Testis (tissue), 3 donors: ENCODE data around the gene SRGAP1. TPM values are rescaled to one million over a fixed set of nuclear protein-coding genes. Genes with fewer than 3 reads are reported as not detected.

ENCODE experiments used
- DNase-seq: peaks from one replicate; pipeline ENCODE4 v3.0.0-alpha.2; 2019
- H3K27ac ChIP-seq, 2 donors: fragments of 200-600 bp; sonication (generic); one replicate each; pipeline ENCODE4 v1.5.1; 2019
- H3K27me3 ChIP-seq: fragments of 200-600 bp; sonication (generic); one replicate; pipeline ENCODE4 v1.5.1; 2019
- H3K36me3 ChIP-seq: fragments of 200-600 bp; sonication (generic); one replicate; pipeline ENCODE4 v1.5.1; 2017; ENCODE audit warnings: low read depth; ENCODE audit errors: missing control alignments
- H3K4me1 ChIP-seq: fragments of 200-600 bp; sonication (generic); one replicate; pipeline ENCODE4 v1.5.1; 2019
- H3K4me3 ChIP-seq, 2 donors: fragments of 200-600 bp; sonication (generic); one replicate each; pipeline ENCODE4 v1.5.1; 2017 to 2019
- H3K9me3 ChIP-seq: fragments of 200-600 bp; sonication (generic); one replicate; pipeline ENCODE4 v1.5.1; 2017
- CTCF ChIP-seq, 3 experiments: fragments of 450-650 bp in 2 of 3; fragments of 200-600 bp in 1 of 3; sonication (generic) in 1 of 3; IDR thresholded peaks; one replicate each; pipeline ENCODE4 v1.5.1; 2016 to 2019; ENCODE audit warnings: antibody characterized with exemption in 3 of 3, mild to moderate bottlenecking in 2 of 3, moderate library complexity in 1 of 3
- POLR2A ChIP-seq: fragments of 450-650 bp; IDR thresholded peaks from one replicate; pipeline ENCODE4 v1.6.1; 2017; ENCODE audit warnings: antibody characterized with exemption, mild to moderate bottlenecking, moderate library complexity
- WGBS, 2 donors: methylation state at CpG; one replicate each; pipeline ENCODE4 v1.1.5; 2018; 5-methylcytosine and 5-hydroxymethylcytosine counted together
- intact Hi-C: fragments of 100-400 bp; cut with DNase I; formaldehyde crosslinking; loops from one replicate; pipeline ENCODE4 v1.15.1; 2023; ENCODE audit warnings: low total_unique reads
- polyA plus RNA-seq: library from polyadenylated mRNA; stranded (reverse); fragments of 350-450 nt; fragmentation: Illumina TruSeq; extraction: RNeasy Lipid Tissue Mini Kit (QIAGEN cat#74804); gene quantifications from one replicate; pipeline ENCODE4 v1.2.3, GENCODE V29; 2014; ENCODE audit warnings: low read depth, low replicate concordance; ENCODE audit not compliant: insufficient read depth
- total RNA-seq, 2 donors: library from RNA; depleted of rRNA; stranded (reverse); fragments of >200 nt; gene quantifications; one replicate each; pipeline ENCODE4 v1.2.3, GENCODE V29; 2016

The SRGAP1 gene
- total and polyA plus RNA-seq, 3 donors from 2014 or later = 9.4 to 47.2 (median 26.9) TPM

- no peak for TF ChIP-seq CTCF (IDR thresholded peaks at IDR 0.05)
- TF ChIP-seq POLR2A = no peak
- H3K36me3 ChIP-seq = no peaks in the 10 kb centered on the region
- no peak for DNase-seq
- no peaks in the 10 kb centered on the region for H3K4me1 ChIP-seq
- H3K27me3 ChIP-seq = no peaks in the 10 kb centered on the region
- no peak overlapping the region for H3K4me3 ChIP-seq
- WGBS, 2 donors = 80 to 85% methylated on average over 2 of the region's 2 CpGs
- no peak overlapping the region for H3K27ac ChIP-seq
- intact Hi-C loops = loop anchor here (10.0 kb wide), 1 partner anchor 343 kb away; the partner anchor contains the start of gene SRGAP1
- no peaks in the 10 kb centered on the region for H3K9me3 ChIP-seq
Measured at GRCh38 chr12:64187794-64188193, 343.3 kb downstream of the SRGAP1 start.

- intact Hi-C loops = loop anchor here (10.0 kb wide), 1 partner anchor 345 kb away; the partner anchor contains the start of gene SRGAP1
- no peak overlapping the region for H3K27ac ChIP-seq
- H3K4me1 ChIP-seq = no peaks in the 10 kb centered on the region
- H3K27me3 ChIP-seq = no peaks in the 10 kb centered on the region
- H3K36me3 ChIP-seq = no peaks in the 10 kb centered on the region
- no peaks in the 10 kb centered on the region for H3K9me3 ChIP-seq
- TF ChIP-seq CTCF (IDR thresholded peaks at IDR 0.05) = no peak
- TF ChIP-seq POLR2A = no peak
- WGBS, 2 donors = 79 to 94% methylated on average over 1 of the region's 1 CpG
- no peak for DNase-seq
- no peak overlapping the region for H3K4me3 ChIP-seq
Measured at GRCh38 chr12:64189530-64189929, 345.0 kb downstream of the SRGAP1 start.

- no peaks in the 10 kb centered on the region for H3K9me3 ChIP-seq
- intact Hi-C loops = no loop called here
Measured at GRCh38 chr12:64190140-64190539, 345.6 kb downstream of the SRGAP1 start.

GRCh38 chr12:64192644-64193444 is 348.3 kb downstream of the SRGAP1 start:
- no peak for DNase-seq
- no peaks in the 10 kb centered on the region for H3K4me1 ChIP-seq
- intact Hi-C loops = no loop called here
- H3K27ac ChIP-seq = no peak overlapping the region
- no peaks in the 10 kb centered on the region for H3K36me3 ChIP-seq
- TF ChIP-seq CTCF (IDR thresholded peaks at IDR 0.05) = no peak
- TF ChIP-seq POLR2A = no peak
- no peaks in the 10 kb centered on the region for H3K27me3 ChIP-seq
- no peaks in the 10 kb centered on the region for H3K9me3 ChIP-seq
- WGBS, 2 donors = 86 to 93% methylated on average over 7 of the region's 7 CpGs
- no peak overlapping the region for H3K4me3 ChIP-seq

More at GRCh38 chr12:64190140-64190539, 345.6 kb downstream of the SRGAP1 start:
- TF ChIP-seq CTCF (IDR thresholded peaks at IDR 0.05) (no peak), POLR2A (no peak)
- Histone ChIP-seq H3K27me3 (no peaks in the 10 kb centered on the region), H3K36me3 (no peaks in the 10 kb centered on the region), H3K4me3 (no peak overlapping the region), H3K4me1 (no peaks in the 10 kb centered on the region), H3K27ac (no peak overlapping the region)
- no peak for DNase-seq

GRCh38 chr12:64193931-64194330 is 349.4 kb downstream of the SRGAP1 start:
- H3K36me3 ChIP-seq = no peaks in the 10 kb centered on the region
- no peak overlapping the region for H3K27ac ChIP-seq
- 92 to 94% methylated on average over 6 of the region's 6 CpGs for WGBS, 2 donors
- no peaks in the 10 kb centered on the region for H3K27me3 ChIP-seq
- DNase-seq = no peak
- intact Hi-C loops = no loop called here
- TF ChIP-seq POLR2A = no peak
- no peak for TF ChIP-seq CTCF (IDR thresholded peaks at IDR 0.05)
- H3K4me3 ChIP-seq = no peak overlapping the region
- H3K4me1 ChIP-seq = no peaks in the 10 kb centered on the region
- no peaks in the 10 kb centered on the region for H3K9me3 ChIP-seq
